ENCODE results near the gene PLLP. TPM values are rescaled to one million over a fixed set of nuclear protein-coding genes. Genes with fewer than 3 reads are reported as not detected.

PLLP gene
- total RNA-seq, 4 donors from 2014 or later, result 0.51 to 3.0 (median 2.2) TPM

GRCh38 chr16:57270221-57271062 lies 14.0 kb downstream of the PLLP start:
- no peak for TF ChIP-seq CTCF (IDR thresholded peaks at IDR 0.05; ENCODE audit: low read depth)

DNA sequence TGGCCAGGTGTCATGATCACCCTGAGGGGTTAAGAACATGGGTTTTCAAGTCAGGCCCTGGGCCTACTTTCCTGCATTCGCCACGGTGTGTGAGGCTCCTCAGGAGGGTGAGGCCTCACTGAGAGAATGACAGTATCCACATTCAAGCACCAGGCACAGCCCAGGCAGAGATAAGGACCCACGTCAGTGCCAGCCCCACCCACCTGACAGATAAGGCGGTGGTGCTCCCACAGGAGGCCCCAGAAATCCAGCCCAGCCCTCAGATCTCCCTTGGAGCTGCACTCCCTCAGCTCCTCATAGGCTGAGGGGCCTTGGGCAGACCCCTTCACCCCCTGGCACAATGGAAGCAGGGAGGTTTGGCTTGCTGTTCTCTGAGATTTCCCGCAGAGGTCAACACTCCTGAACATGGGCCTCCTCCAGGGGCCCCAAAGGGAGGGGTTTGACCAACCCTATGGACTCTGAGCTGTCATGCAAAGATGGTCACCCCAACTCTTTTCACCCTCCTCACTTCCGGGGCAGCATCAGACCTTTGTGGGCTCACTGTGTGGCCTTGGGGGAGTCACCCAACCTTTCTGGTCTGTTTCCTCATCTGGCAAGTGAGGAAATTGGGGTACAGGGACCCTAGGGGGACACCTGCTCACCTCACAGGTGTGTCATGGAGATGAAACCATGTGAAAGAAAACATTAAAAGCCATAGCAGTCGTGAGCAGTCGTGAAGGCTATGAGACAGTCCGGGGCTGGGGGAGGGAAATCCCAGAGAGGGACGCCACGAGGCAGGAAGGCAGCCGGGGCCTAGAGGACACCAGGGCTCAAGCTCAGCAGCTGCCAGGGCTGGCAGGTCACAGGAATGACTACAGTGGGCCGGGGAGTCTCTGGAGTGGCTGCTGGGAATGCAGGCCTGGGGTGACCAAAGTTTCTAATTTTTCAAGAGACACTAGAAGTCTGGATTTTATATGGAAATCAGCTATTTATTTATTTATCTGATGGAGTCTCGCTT lies 15.4 kb downstream of the PLLP start:
- TF ChIP-seq CTCF (IDR thresholded peaks at IDR 0.05; ENCODE audit: low read depth), result no peak

- no peak for TF ChIP-seq CTCF (IDR thresholded peaks at IDR 0.05; ENCODE audit: low read depth)
Observed at GRCh38 chr16:57266531-57267260, 17.8 kb downstream of the PLLP start.

DNA sequence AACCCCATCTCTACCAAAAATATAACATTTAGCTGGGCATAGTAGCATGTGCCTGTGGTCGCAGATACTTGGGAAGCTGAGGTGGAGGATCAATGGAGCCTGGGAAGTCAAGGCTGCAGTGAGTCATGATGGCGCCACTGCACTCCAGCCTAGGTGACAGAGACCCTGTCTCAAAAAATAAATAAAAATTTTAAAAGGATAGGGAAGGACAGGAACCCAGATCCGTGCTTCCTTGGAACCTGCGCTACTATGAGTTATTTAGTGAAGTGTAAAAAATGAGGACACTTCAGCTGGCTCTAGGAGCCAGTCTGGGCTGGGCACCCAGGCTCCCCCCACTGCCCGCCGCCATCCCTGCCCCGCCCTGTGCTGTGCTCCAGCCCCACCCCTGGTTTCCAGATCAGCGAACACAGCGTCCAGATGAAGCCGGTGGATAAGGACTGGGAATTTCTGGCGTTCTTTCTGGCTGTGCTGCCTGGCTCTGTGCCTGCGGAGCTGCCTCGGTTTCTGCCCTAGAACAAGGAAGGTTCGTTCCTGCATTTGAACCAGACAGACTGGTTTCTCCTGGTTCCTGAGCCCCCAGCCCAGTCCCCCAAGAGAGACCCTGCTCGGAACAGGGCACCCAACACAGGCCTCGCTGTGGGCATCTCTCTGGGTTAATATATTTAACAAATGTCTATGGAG lies 18.5 kb downstream of the PLLP start:
- no peak for TF ChIP-seq CTCF (IDR thresholded peaks at IDR 0.05; ENCODE audit: low read depth)

DNA sequence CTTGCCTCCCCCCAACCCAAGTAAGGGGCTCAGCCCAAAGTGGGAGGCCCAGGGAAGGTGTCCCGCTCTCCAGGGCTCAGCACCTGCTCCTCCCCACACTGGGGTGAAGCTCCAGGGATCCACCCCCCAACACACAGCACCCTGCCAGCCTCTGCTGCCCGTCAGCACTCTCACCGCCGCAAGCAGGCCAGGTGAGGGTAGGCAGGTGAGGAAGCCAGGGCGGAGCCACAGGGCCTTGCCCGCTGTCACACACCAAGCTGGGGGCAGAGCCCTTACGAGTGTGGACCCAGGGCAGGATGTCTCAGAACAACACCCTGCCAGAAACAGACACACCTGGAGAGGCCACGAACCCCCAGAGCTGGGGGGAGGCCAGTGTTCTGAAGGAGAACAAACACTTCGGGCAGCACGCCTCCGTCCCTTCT lies 19.5 kb downstream of the PLLP start:
- TF ChIP-seq CTCF (IDR thresholded peaks at IDR 0.05; ENCODE audit: low read depth), result no peak

DNA sequence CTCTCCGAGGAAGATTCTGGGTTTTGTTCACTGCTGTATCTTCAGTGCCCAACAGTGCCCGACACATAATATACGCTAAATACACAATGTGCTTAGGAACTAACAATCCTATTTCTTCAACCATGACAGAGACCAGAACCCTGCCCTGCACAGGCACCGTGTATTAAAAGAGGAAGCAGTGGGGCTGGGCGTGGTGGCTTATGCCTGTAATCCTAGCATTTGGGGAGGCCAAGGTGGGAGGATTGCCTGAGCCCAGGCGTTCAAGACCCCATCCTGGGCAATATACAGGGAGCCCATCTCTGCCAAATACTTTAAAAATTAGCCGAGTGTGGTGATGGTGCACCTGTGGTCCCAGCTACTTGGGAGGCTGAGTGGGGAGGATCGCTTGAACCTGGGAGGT lies 20.1 kb downstream of the PLLP start:
- TF ChIP-seq CTCF (IDR thresholded peaks at IDR 0.05; ENCODE audit: low read depth), result no peak

Data from subcutaneous adipose tissue (tissue), 4 donors.